Transverse colon (tissue), 4 donors: Measurements from ENCODE around the gene SSR4. TPM values are rescaled to one million over a fixed set of nuclear protein-coding genes. Genes with fewer than 3 reads are reported as not detected.

Experiments
- DNase-seq: peaks from one replicate; pipeline ENCODE4 v3.0.0-alpha.2; 2019
- H3K27ac ChIP-seq, 4 donors: fragments of 200-600 bp; sonication (generic); 2 replicates each; pipeline ENCODE4 v1.5.1; 2016 to 2018; ENCODE audit warnings: inconsistent platforms in 4 of 4
- H3K27me3 ChIP-seq: fragments of 200-600 bp; sonication (generic); 2 replicates; pipeline ENCODE4 v1.5.1; 2017; ENCODE audit warnings: inconsistent platforms
- H3K36me3 ChIP-seq, 4 donors: fragments of 200-600 bp; sonication (generic); 2 replicates each; pipeline ENCODE4 v1.5.1; 2017 to 2019; ENCODE audit warnings: inconsistent platforms in 4 of 4
- H3K4me1 ChIP-seq, 4 donors: fragments of 200-600 bp; sonication (generic); 2 replicates each; pipeline ENCODE4 v1.5.1; 2017 to 2020; ENCODE audit warnings: inconsistent platforms in 4 of 4
- H3K4me3 ChIP-seq, 4 donors: fragments of 200-600 bp; sonication (generic); 1 replicate in 1 of 4; 2 replicates in 3 of 4; pipeline versions ENCODE4 v1.5.1 to v1.6.1; 2017 to 2019; ENCODE audit warnings: inconsistent platforms in 4 of 4
- H3K9me3 ChIP-seq, 2 donors: fragments of 200-600 bp; sonication (generic); 2 replicates each; pipeline ENCODE4 v1.5.1; 2017 to 2019; ENCODE audit warnings: inconsistent platforms in 2 of 2
- CTCF ChIP-seq, 5 experiments: fragments of 200-600 bp in 3 of 5; fragments of 450-650 bp in 2 of 5; sonication (generic) in 3 of 5; IDR thresholded peaks; 1 replicate in 2 of 5; 2 replicates in 3 of 5; pipeline ENCODE4 v1.5.1; 2016 to 2017; ENCODE audit warnings: antibody characterized with exemption in 5 of 5, inconsistent platforms in 3 of 5, mild to moderate bottlenecking in 2 of 5, moderate library complexity in 1 of 5
- EP300 ChIP-seq: sonication (generic); formaldehyde crosslinking; IDR thresholded peaks from one replicate; pipeline ENCODE4 v1.6.1; 2017; ENCODE audit warnings: antibody characterized with exemption, low read depth
- POLR2A ChIP-seq: fragments of 450-650 bp; IDR thresholded peaks from one replicate; pipeline ENCODE4 v1.6.1; 2016; ENCODE audit warnings: antibody characterized with exemption, mild to moderate bottlenecking, moderate library complexity
- POLR2AphosphoS5 ChIP-seq, 3 donors: sonication (generic); formaldehyde crosslinking; IDR thresholded peaks; one replicate each; pipeline ENCODE4 v1.6.1; 2016; ENCODE audit warnings: antibody characterized with exemption in 3 of 3
- WGBS, 2 donors: methylation state at CpG; one replicate each; pipeline ENCODE4 v1.1.5; 2018; ENCODE audit warnings: low coverage in 1 of 2; 5-methylcytosine and 5-hydroxymethylcytosine counted together
- in situ Hi-C, 4 donors: fragments of 200-750 bp; cut with MboI; loops; one replicate each; pipeline versions ENCODE4 v1.15.0 to v1.15.1; 2017; ENCODE audit warnings: low sequenced_read_pairs in 3 of 4, low pct_ligation_motif_present in 1 of 4, low pct_unique_long_range_greater_than_20kb in 1 of 4
- intact Hi-C: fragments of 100-400 bp; cut with DNase I; formaldehyde crosslinking; loops from one replicate; pipeline ENCODE4 v1.15.1; 2023; ENCODE audit warnings: low total_unique reads
- total RNA-seq, 4 donors: library from RNA; depleted of rRNA; stranded (reverse); fragments of >200 nt; gene quantifications; one replicate each; pipeline ENCODE4 v1.1.0, GENCODE V29; 2016

The SSR4 gene
- total RNA-seq, 4 donors from 2014 or later: 16.1 to 165 (median 95.8) TPM

GRCh38 chrX:153768311-153769157 is 25.9 kb upstream of the SSR4 start:
- in situ Hi-C loops (loop anchor here in 1 of 4 donors (25.0 kb wide), 1 partner anchor 194 kb away; the partner anchor contains the start of genes HCFC1 and TMEM187), intact Hi-C loops (loop anchor here (5.0 kb wide), 1 partner anchor 184 kb away; no protein-coding TSS in a partner anchor)
- Histone ChIP-seq H3K36me3 (no peaks in the 10 kb centered on the region), H3K9me3 (no peaks in the 10 kb centered on the region), H3K27me3 (no peaks in the 10 kb centered on the region), H3K4me1 (no peaks in the 10 kb centered on the region), H3K27ac (no peak overlapping the region), H3K4me3 (no peak overlapping the region)
- TF ChIP-seq POLR2AphosphoS5 (IDR thresholded peaks at IDR 0.05): no peak
- TF ChIP-seq CTCF (IDR thresholded peaks at IDR 0.05): no peak
- no peak for TF ChIP-seq POLR2A
- TF ChIP-seq EP300: no peak
- 75% methylated on average over 22 of the region's 22 CpGs; no CpG with 5 or more reads in 1 of the 2 donors for WGBS, 2 donors
- peak; percentile 7 for DNase-seq

- no peaks in the 10 kb centered on the region for H3K36me3 ChIP-seq
- H3K27me3 ChIP-seq: no peaks in the 10 kb centered on the region
- TF ChIP-seq POLR2AphosphoS5 (IDR thresholded peaks at IDR 0.05) (no peak), POLR2A (no peak), EP300 (no peak)
- no peak overlapping the region for H3K27ac ChIP-seq
- peak; percentile 5 for DNase-seq
- intact Hi-C loops (loop anchor here (5.0 kb wide), 1 partner anchor 183 kb away; no protein-coding TSS in a partner anchor), in situ Hi-C loops (loop anchor here in 1 of 4 donors (25.0 kb wide), 1 partner anchor 193 kb away; the partner anchor contains the start of genes HCFC1 and TMEM187)
- no peak overlapping the region for H3K4me3 ChIP-seq
- no peaks in the 10 kb centered on the region for H3K4me1 ChIP-seq
- H3K9me3 ChIP-seq: no peaks in the 10 kb centered on the region
- 87% methylated on average over 22 of the region's 23 CpGs; no CpG with 5 or more reads in 1 of the 2 donors for WGBS, 2 donors
Observed at GRCh38 chrX:153769158-153769864, 25.2 kb upstream of the SSR4 start.

GRCh38 chrX:153769865-153770600 is 24.4 kb upstream of the SSR4 start:
- in situ Hi-C loops (loop anchor here in 1 of 4 donors (25.0 kb wide), 1 partner anchor 192 kb away; the partner anchor contains the start of genes HCFC1 and TMEM187), intact Hi-C loops (loop anchor here (5.0 kb wide), 1 partner anchor 182 kb away; no protein-coding TSS in a partner anchor)
- Histone ChIP-seq H3K27me3 (no peaks in the 10 kb centered on the region), H3K4me1 (no peaks in the 10 kb centered on the region), H3K27ac (no peak overlapping the region), H3K4me3 (no peak overlapping the region), H3K9me3 (no peaks in the 10 kb centered on the region), H3K36me3 (no peaks in the 10 kb centered on the region)
- DNase-seq: peak; percentile 5
- WGBS, 2 donors: 86% methylated on average over 25 of the region's 25 CpGs; no CpG with 5 or more reads in 1 of the 2 donors
- TF ChIP-seq POLR2AphosphoS5 (IDR thresholded peaks at IDR 0.05) (no peak), EP300 (no peak), POLR2A (no peak), CTCF (IDR thresholded peaks at IDR 0.05) (no peak)

DNA sequence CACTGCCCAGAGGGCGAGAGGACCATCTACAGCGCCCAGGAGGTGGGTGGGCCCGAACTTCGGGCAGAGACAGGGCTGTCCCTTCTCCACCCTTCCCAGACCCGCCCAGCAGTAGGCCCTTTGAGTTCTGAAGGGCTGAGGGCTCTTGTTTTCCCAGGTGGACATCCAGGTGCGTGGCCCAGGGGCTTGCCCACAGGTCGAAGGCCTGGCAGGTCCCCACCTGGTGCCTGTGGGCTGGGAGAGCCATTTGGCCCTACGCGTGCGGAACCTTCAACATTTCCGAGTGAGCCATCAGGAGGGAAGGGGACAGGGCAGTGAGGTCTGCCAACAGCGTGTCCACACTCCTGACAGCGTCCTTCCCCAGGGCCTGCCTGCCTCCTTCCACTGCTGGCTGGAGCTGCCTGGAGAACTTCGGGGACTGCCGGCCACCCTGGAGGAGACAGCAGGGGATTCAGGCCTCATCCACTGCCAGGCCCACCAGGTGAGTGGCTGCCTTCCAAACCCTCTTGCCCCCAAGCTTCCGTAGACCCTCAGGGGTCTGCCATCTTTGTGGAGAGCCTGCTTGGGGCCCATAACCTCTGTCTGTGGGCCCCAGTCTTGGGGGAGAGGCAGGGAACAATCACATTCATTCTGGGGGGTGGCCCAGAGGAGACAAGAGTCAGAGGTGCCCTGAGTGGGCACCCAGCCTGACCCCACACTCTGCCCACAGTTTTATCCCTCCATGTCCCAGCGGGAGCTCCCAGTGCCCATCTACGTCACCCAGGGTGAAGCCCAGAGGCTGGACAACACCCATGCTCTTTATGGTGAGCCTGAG is 23.7 kb upstream of the SSR4 start:
- no peak overlapping the region for H3K27ac ChIP-seq
- no peaks in the 10 kb centered on the region for H3K36me3 ChIP-seq
- peak; percentile 4 for DNase-seq
- intact Hi-C loops (no loop called here), in situ Hi-C loops (loop anchor here in 1 of 4 donors (25.0 kb wide), 1 partner anchor 191 kb away; the partner anchor contains the start of genes HCFC1 and TMEM187)
- no peaks in the 10 kb centered on the region for H3K27me3 ChIP-seq
- no peak overlapping the region for H3K4me3 ChIP-seq
- 87% methylated on average over 9 of the region's 18 CpGs; no CpG with 5 or more reads in 1 of the 2 donors for WGBS, 2 donors
- TF ChIP-seq EP300: no peak
- TF ChIP-seq POLR2AphosphoS5 (IDR thresholded peaks at IDR 0.05): no peak
- no peak for TF ChIP-seq POLR2A
- no peak for TF ChIP-seq CTCF (IDR thresholded peaks at IDR 0.05)
- no peaks in the 10 kb centered on the region for H3K9me3 ChIP-seq
- no peaks in the 10 kb centered on the region for H3K4me1 ChIP-seq
